ENCODE data around the gene ZNF638.
"Not testable (repeated sequence)": the region's sequence is repeated elsewhere in the genome, so short reads cannot be mapped to it uniquely, and the experiment has no call there.

Gene ZNF638

DNA sequence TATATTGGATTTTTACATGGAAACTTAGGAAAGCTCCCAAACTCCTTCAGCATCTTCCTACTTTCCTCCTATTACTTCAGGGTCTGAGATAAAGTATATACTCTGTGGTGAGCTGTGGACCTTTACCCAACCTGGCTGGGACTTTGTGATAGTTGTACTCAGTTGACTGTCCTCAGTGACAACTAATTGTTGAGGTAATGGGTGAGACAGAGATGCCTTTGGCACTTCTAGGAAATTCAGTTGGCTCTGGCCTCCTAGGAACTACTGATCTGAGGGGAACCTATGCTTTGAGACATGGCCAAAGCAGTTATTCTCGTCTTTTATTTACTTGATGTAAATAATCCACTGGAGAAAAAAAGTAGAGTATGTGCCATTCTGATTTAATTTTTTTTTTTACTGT, 39.4 kb upstream of the ZNF638 start:
- H3K4me3 ChIP-seq (ENCODE audit: low read depth, low read length): no peak overlapping the region
- DNase-seq (ENCODE audit: low read depth): no peak
- TF ChIP-seq, protein P1, sequence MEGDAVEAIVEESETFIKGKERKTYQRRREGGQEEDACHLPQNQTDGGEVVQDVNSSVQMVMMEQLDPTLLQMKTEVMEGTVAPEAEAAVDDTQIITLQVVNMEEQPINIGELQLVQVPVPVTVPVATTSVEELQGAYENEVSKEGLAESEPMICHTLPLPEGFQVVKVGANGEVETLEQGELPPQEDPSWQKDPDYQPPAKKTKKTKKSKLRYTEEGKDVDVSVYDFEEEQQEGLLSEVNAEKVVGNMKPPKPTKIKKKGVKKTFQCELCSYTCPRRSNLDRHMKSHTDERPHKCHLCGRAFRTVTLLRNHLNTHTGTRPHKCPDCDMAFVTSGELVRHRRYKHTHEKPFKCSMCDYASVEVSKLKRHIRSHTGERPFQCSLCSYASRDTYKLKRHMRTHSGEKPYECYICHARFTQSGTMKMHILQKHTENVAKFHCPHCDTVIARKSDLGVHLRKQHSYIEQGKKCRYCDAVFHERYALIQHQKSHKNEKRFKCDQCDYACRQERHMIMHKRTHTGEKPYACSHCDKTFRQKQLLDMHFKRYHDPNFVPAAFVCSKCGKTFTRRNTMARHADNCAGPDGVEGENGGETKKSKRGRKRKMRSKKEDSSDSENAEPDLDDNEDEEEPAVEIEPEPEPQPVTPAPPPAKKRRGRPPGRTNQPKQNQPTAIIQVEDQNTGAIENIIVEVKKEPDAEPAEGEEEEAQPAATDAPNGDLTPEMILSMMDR (IDR thresholded peaks at IDR 0.05; ENCODE audit: insufficient read depth, low read depth, low read length, missing control alignments): no peak

DNA sequence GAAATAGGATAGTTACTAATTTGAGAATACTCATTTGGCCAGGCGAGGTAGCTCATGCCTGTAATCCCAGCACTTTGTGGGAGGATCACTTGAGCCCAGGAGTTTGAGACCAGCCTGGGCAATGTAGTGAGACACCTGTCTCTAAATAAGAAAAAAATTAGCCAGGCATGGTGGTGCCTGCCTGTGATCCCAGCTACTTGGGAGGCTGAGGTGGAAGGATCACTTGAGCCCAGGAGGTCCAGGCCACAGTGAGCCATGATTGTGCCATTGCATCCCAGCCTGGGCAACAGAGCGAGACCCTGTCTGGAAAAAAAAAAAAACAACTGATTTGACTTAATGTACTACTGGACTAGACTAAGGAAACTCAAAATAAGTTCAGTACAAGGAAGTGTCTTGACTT, 32.7 kb upstream of the ZNF638 start:
- H3K4me3 ChIP-seq (ENCODE audit: low read depth, low read length): no peak overlapping the region
- TF ChIP-seq, protein P1 (IDR thresholded peaks at IDR 0.05; ENCODE audit: insufficient read depth, low read depth, low read length, missing control alignments): no peak
- no peak for DNase-seq (ENCODE audit: low read depth)

DNA sequence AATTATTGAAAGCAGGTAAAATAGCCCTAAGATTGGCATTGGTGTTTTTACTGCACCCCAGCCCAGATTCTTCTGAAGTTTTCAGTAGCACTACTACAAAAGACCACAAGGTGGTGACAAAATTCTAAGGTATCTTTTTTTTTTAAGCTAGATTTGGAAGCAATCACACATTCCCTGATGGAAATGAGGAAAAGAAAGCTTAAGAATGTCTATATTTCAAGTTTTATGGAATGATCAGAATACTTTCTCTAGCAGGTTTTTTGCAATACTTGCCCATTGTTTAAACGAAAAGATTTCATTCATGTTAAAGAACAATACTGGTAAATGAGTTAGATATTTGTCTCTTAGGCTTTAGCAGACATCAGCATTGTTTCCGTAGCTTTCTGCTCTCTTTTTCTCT, 32.1 kb upstream of the ZNF638 start:
- no peak overlapping the region for H3K4me3 ChIP-seq (ENCODE audit: low read depth, low read length)
- DNase-seq (ENCODE audit: low read depth): peak; percentile 24
- TF ChIP-seq, protein P1 (IDR thresholded peaks at IDR 0.05; ENCODE audit: insufficient read depth, low read depth, low read length, missing control alignments): peak; percentile 52

DNA sequence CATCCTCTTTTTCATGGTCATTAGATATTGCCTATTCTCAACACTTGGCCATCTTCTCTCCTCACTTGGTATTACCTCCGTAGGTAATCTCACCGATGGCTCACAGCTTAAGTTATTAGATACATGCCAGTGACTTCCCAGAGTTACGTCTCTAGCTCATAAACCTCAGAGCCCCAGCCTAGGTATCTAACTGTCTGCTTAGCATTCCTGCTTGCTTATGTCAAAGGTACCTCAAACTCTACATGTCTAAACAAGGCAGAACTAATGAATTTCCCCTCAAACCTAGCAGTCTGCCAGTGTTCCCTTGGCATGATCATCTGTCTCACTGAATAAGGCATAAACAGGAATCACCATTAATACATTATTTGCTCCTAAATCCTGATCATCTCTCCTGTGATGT, 27.7 kb upstream of the ZNF638 start:
- TF ChIP-seq, protein P1 (IDR thresholded peaks at IDR 0.05; ENCODE audit: insufficient read depth, low read depth, low read length, missing control alignments): no peak
- DNase-seq (ENCODE audit: low read depth): no peak
- no peak overlapping the region for H3K4me3 ChIP-seq (ENCODE audit: low read depth, low read length)

DNA sequence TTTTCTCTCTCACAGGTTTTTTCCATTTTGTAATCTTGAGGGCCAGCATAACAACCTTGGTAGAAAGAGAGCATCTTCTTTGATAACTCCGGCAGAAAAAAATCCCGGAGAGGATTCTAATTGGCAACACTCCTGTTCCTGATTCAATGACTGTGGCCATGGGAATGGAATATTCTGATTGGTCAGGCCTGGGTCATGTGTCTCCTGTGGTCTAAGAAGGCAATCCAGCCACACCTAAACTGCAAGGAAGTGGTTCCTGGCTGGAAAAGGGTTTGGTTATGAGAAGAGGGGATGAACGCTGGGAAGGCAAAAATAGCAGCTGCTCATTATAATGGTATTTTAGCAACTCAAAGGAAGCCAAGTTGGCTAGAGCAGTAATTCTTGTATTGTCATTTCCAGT, 24.8 kb upstream of the ZNF638 start:
- DNase-seq (ENCODE audit: low read depth): no peak
- TF ChIP-seq, protein P1 (IDR thresholded peaks at IDR 0.05; ENCODE audit: insufficient read depth, low read depth, low read length, missing control alignments): no peak
- H3K4me3 ChIP-seq (ENCODE audit: low read depth, low read length): no peak overlapping the region

DNA sequence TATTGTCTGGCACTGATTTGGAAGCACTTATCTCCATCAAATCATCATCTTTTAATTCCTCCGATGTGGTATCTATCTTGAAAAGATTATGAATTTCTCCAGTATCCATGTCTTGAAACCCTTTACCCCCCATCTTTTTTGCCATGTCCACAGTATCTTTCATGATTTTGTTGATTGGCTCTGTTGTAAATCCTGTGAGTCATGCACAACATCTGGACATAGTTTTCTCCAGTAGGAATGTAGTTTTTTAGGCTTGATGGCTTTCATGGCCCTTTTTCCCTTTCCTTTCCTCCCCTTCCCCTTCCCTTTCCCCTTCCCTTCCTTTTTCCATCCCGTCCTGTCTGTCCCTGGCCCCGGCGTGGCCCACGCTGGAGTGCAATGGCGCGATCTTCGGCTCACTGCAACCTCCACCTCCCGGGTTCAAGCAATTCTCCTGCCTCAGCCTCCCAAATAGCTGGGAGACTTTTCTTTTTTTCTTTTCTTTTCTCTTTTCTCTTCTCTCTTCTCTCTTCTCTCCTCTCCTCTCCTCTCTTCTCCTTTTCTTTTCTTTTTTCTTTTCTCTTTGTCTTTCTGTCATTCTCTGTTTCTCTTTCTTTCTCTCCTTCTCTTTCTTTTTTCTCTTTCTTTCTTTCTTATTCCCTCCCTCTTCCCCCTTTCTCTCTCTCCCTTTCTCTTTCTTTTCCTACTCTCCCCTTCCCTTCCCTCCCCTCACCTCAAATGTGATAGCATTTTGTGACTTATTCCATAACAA, 18.4 kb upstream of the ZNF638 start:
- no peak for DNase-seq (ENCODE audit: low read depth)
- H3K4me3 ChIP-seq (ENCODE audit: low read depth, low read length): no peak overlapping the region
- TF ChIP-seq, protein P1 (IDR thresholded peaks at IDR 0.05; ENCODE audit: insufficient read depth, low read depth, low read length, missing control alignments): no peak

DNA sequence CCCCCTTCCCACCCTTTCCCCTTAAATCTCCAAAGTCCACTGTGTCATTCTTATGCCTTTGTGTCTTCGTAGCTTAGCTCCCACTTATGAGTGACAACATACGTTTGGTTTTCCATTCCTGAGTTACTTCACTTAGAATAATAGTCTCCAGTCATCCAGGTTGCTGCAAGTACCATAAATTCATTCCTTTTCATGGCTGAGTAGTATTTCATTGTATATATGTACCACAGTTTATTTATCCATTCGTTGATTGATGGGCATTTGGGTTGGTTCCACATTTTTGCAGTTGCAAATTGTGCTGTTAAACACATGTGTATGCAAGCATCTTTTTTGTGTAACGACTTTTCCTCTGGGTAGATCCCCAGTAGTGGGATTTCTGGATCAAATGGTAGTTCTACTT, 14.5 kb upstream of the ZNF638 start:
- TF ChIP-seq, protein P1 (IDR thresholded peaks at IDR 0.05; ENCODE audit: insufficient read depth, low read depth, low read length, missing control alignments): no peak
- no peak overlapping the region for H3K4me3 ChIP-seq (ENCODE audit: low read depth, low read length)
- DNase-seq (ENCODE audit: low read depth): no peak

DNA sequence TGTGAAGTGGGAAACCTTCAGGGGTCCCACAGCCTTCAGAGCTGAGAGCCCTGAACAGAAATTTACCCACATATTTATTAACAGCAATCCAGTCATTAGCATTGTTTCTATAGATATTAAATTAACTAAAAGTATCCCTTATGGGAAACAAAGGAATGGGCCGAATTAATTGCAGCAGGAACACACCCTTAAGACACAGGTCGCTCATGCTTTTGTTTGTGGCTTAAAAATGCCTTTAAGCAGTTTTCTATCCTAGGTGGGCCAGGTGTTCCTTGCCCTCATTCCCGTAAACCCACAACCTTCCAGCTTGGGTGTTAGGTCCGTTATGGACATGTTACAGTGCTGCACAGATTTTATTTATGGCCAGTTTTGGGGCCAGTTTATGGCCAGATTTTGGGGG, 13.7 kb upstream of the ZNF638 start:
- H3K4me3 ChIP-seq (ENCODE audit: low read depth, low read length); DNase-seq (ENCODE audit: low read depth): not testable (repeated sequence)

Data from GM12865 (cell line).